ENCODE results near the gene TCN1. TPM values are rescaled to one million over a fixed set of nuclear protein-coding genes. Genes with fewer than 3 reads are reported as not detected.

Gene TCN1
- total and polyA plus RNA-seq, 9 of the 15 experiments (the other 6 are each of a cell fraction or from before 2014, with no cell fraction given), result 0.63 to 25.9 (median 8.0) TPM

- TF ChIP-seq, protein P1, sequence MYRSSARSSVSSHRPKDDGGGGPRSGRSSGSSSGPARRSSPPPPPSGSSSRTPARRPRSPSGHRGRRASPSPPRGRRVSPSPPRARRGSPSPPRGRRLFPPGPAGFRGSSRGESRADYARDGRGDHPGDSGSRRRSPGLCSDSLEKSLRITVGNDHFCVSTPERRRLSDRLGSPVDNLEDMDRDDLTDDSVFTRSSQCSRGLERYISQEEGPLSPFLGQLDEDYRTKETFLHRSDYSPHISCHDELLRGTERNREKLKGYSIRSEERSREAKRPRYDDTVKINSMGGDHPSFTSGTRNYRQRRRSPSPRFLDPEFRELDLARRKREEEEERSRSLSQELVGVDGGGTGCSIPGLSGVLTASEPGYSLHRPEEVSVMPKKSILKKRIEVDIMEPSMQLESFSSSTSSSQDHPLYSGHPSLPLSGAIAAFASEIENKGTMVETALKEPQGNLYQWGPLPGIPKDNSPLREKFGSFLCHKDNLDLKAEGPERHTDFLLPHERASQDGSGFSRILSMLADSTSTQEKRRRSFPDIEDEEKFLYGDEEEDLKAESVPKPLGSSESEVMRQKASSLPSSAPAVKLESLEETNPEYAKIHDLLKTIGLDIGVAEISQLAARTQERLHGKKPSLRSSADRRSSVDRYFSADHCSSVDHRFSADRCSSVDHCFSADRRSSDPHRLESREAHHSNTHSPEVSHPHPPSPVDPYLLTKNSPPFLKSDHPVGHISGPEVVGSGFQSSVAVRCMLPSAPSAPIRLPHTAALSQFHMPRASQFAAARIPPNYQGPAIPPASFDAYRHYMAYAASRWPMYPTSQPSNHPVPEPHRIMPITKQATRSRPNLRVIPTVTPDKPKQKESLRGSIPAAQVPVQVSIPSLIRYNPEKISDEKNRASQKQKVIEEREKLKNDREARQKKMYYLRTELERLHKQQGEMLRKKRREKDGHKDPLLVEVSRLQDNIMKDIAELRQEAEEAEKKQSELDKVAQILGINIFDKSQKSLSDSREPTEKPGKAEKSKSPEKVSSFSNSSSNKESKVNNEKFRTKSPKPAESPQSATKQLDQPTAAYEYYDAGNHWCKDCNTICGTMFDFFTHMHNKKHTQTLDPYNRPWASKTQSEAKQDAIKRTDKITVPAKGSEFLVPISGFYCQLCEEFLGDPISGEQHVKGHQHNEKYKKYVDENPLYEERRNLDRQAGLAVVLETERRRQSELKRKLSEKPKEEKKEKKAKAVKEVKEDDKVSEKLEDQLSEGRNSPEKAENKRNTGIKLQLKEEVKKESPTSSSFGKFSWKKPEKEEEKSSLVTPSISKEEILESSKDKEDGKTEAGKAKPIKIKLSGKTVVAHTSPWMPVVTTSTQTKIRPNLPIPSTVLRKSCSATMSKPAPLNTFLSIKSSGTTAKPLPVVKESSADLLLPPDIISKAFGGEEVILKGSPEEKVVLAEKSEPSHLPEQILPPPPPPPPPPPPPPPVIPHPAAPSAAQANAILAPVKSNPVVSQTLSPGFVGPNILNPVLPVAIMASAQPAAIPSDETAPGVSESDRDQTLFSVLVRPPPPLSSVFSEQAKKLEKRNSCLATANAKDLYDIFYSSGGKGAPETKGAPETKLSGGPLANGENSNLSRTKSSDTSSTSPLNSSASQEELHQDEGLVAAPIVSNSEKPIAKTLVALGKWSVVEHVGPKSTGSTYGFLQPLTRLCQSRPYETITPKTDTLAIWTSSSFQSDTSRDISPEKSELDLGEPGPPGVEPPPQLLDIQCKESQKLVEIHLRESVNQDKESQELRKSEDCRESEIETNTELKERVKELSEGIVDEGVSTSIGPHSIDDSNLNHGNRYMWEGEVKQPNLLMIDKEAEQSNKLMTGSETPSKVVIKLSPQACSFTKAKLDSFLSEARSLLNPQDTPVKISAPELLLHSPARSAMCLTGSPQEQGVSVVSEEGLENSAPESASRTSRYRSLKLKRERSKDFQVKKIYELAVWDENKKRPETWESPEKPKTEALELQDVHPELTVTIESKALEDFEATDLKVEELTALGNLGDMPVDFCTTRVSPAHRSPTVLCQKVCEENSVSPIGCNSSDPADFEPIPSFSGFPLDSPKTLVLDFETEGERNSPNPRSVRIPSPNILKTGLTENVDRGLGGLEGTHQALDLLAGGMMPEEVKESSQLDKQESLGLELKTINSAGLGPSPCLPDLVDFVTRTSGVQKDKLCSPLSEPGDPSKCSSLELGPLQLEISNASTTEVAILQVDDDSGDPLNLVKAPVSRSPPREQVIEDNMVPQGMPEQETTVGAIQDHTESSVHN (IDR thresholded peaks at IDR 0.05; ENCODE audit: borderline replicate concordance in 1 of 2, low read depth in 1 of 2), result no peak
- no peak for TF ChIP-seq TEAD1 (CRISPR knock-in tag; IDR thresholded peaks at IDR 0.05)
- TF ChIP-seq ESRRA (IDR thresholded peaks at IDR 0.05; ENCODE audit: borderline replicate concordance, low read depth), result peak; percentile 11; the same call in 1 of the 2 replicates
- TF ChIP-seq PRMT5 (CRISPR knock-in tag; IDR thresholded peaks at IDR 0.05), result no peak
- TF ChIP-seq ZBED1 (IDR thresholded peaks at IDR 0.05), result no peak
- no peak for TF ChIP-seq NR4A1 (CRISPR knock-in tag; IDR thresholded peaks at IDR 0.05)
- no peak for TF ChIP-seq NR4A1 (tag; IDR thresholded peaks at IDR 0.05)
- TF ChIP-seq ZNF764 (CRISPR knock-in tag; IDR thresholded peaks at IDR 0.05; ENCODE audit: low read depth), result no peak
- TF ChIP-seq IRF9 (tag; IDR thresholded peaks at IDR 0.05), result peak; percentile 72; the same call in 1 of the 2 replicates
- peak; percentile 35; the same call in 1 of the 2 replicates for TF ChIP-seq ZNF592 (IDR thresholded peaks at IDR 0.05)
- no peak for TF ChIP-seq ZFX (CRISPR knock-in tag; IDR thresholded peaks at IDR 0.05)
- TF ChIP-seq PHF8 (IDR thresholded peaks at IDR 0.05; ENCODE audit: borderline replicate concordance, low read length), result no peak
- peak in 1 of 2 experiments; percentile 56; a peak in 1 of 4 replicates for TF ChIP-seq MAZ (CRISPR knock-in tag; conservative IDR thresholded peaks at IDR 0.05 in 1 of 2, IDR thresholded peaks at IDR 0.05 in 1 of 2)
- no peak for TF ChIP-seq XRCC5 (IDR thresholded peaks at IDR 0.05; ENCODE audit: low read depth, low read length)
These were observed 43.2 kb downstream of the TCN1 start (continued) for GRCh38 chr11:59822989-59823566.

Measured in K562 (cell line).